Panc1 (cell line): ENCODE data around the gene SMIM38. TPM values are rescaled to one million over a fixed set of nuclear protein-coding genes. Genes with fewer than 3 reads are reported as not detected.

Experiments used
- ATAC-seq: fragments of 200-7000 bp; cut with Tn5 transposase; 2 replicates; pipeline ENCODE4 v1.9.1; 2020; ENCODE audit warnings: mild to moderate bottlenecking, moderate library complexity
- BruUV-seq: library from RNA; stranded (reverse); fragments of 400-500 nt; replicated peaks from 2 replicates; lab custom pipeline; 2021; lab: Mats Ljungman, UMichigan
- CTCF ChIA-PET: fragments of 300-600 bp; sonication (Branson Sonifier 250); formaldehyde crosslinking; loops from one replicate; lab custom pipeline; 2022; ENCODE audit warnings: antibody characterized with exemption; lab: Charles Lee
- POLR2A ChIA-PET: fragments of 300-600 bp; sonication (Branson Sonifier 250); formaldehyde crosslinking; loops from one replicate; lab custom pipeline; 2022; ENCODE audit warnings: antibody characterized with exemption; lab: Charles Lee
- DNase-seq: peaks from one replicate; pipeline ENCODE4 v3.0.0-alpha.2; 2010; ENCODE audit warnings: low read depth, low spot score
- H3K27ac ChIP-seq: 2 replicates; pipeline ENCODE4 v1.5.1; 2011; ENCODE audit warnings: mild to moderate bottlenecking, low read length, inconsistent platforms
- H3K27me3 ChIP-seq: fragments of 200-500 bp; sonication (Bioruptor generic); 2 replicates; pipeline ENCODE4 v1.6.0; 2014; ENCODE audit warnings: low read length, inconsistent platforms; ENCODE audit not compliant: control insufficient read depth, insufficient read depth
- H3K36me3 ChIP-seq: fragments of 200-500 bp; sonication (Bioruptor generic); 2 replicates; pipeline ENCODE4 v1.5.1; 2014; ENCODE audit warnings: inconsistent platforms, mild to moderate bottlenecking, low read length, moderate library complexity; ENCODE audit not compliant: control insufficient read depth, insufficient read depth
- H3K4me1 ChIP-seq: 2 replicates; pipeline ENCODE4 v1.5.1; 2011; ENCODE audit warnings: inconsistent platforms, mild to moderate bottlenecking, low read length, moderate library complexity; ENCODE audit not compliant: control insufficient read depth, insufficient read depth
- H3K4me3 ChIP-seq, 2 experiments: 2 replicates each; pipeline ENCODE4 v1.5.1; 2011 to 2012; ENCODE audit warnings: low read depth in 2 of 2, low read length in 2 of 2, mild to moderate bottlenecking in 2 of 2, inconsistent platforms in 1 of 2, moderate library complexity in 1 of 2
- H3K9me3 ChIP-seq: fragments of 200-500 bp; sonication (Bioruptor generic); 2 replicates; pipeline ENCODE4 v1.5.1; 2014; ENCODE audit warnings: low read depth, mild to moderate bottlenecking, inconsistent platforms, low read length, moderate library complexity; ENCODE audit not compliant: control insufficient read depth, insufficient read depth
- CTCF ChIP-seq: fragments of 450-650 bp; IDR thresholded peaks from 2 replicates; pipeline ENCODE4 v1.5.1; 2017; ENCODE audit warnings: mild to moderate bottlenecking
- POLR2AphosphoS5 ChIP-seq: IDR thresholded peaks from 2 replicates; pipeline ENCODE4 v1.6.1; 2012; ENCODE audit warnings: mild to moderate bottlenecking, low read depth, low read length, moderate library complexity
- SIN3A ChIP-seq: IDR thresholded peaks from 2 replicates; pipeline ENCODE4 v1.6.1; 2012; ENCODE audit warnings: low read depth, mild to moderate bottlenecking, low read length, moderate library complexity, borderline replicate concordance; ENCODE audit not compliant: insufficient read depth
- TCF7L2 ChIP-seq: IDR thresholded peaks from 2 replicates; pipeline ENCODE4 v1.6.1; 2011; ENCODE audit warnings: mild to moderate bottlenecking, low read depth, low read length, inconsistent platforms
- in situ Hi-C: cut with HindIII; loops from 2 replicates; pipeline ENCODE4 v1.10.0; 2016; ENCODE audit warnings: low sequenced_read_pairs, low pct_unique_long_range_greater_than_20kb
- intact Hi-C: fragments of 100-400 bp; cut with micrococcal nuclease; formaldehyde crosslinking; loops from one replicate; pipeline ENCODE4 v1.10.0; 2022; ENCODE audit not compliant: unreplicated experiment
- total RNA-seq: library from RNA; stranded (reverse); gene quantifications from one replicate; pipeline ENCODE4 v1.2.1, GENCODE V29; 2021; ENCODE audit not compliant: unreplicated experiment
- TF ChIP-seq, protein P1 (sequence below), 2 experiments: IDR thresholded peaks; 2 replicates each; pipeline ENCODE4 v1.6.1; 2011 to 2012; ENCODE audit warnings: low read depth in 2 of 2, control low read depth in 1 of 2, low read length in 1 of 2, mild to moderate bottlenecking in 1 of 2, moderate library complexity in 1 of 2; ENCODE audit not compliant: insufficient read depth in 1 of 2

Gene SMIM38
- total RNA-seq, 1 experiment from 2014 or later = 0.46 TPM

DNA sequence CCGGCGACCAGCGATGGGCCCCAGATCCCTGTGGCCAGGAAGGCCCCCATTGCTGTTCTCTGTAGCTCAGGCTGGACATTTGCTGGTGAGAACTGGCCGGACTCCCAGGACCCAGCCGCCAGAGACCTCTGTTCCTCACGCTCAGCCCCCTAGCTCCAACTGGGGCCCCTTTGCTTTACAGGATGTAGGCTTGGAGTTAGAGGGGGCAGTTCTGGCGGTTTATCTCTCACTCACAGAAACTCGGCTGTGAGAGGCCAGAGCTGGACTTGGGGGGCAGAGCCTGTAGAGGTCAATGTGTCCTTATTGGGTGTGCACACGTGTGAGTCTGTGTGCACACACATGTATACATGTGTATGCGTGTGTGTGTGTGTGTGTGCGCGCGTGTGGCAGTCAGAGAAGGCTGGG, 502 bp downstream of the SMIM38 start:
- Histone ChIP-seq H3K36me3 (no peaks in the 10 kb centered on the region), H3K4me3 (no peak overlapping the region), H3K27me3 (no peaks in the 10 kb centered on the region), H3K27ac (no peak overlapping the region), H3K4me1 (no peaks in the 10 kb centered on the region; the same call in 1 of the 2 replicates), H3K9me3 (no peaks in the 10 kb centered on the region)
- DNase-seq (no peak), ATAC-seq (no peak)
- no TSS peak for BruUV-seq
- in situ Hi-C loops = no loop called here
- POLR2A ChIA-PET = no interaction called here
- CTCF ChIA-PET = no interaction called here
- TF ChIP-seq TCF7L2 (no peak), POLR2AphosphoS5 (no peak)
- intact Hi-C loops = no loop called here

DNA sequence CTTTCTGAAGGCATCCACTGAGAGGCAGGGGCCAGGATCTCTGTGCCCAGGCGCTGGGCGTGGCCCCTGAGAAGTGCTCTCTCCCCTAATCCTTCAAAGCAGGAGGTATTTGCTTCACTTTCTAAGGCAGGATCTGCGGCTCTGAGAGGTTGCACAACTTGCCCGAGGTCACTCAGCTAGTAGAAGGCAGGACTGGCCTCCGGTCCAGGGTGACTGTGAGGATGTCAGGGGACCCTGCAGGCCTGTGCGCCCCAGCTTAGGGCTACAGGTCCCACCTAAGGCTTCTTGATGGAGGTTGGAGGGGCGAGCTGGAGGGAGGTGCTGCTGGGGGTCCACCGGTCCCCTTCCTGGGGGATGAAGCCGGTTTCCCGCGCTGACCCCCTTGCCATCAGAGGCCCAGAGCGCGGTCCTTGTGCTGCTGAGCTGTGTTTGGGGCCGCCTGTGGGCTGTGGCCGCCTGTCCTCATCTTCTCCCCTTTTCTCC, 979 bp downstream of the SMIM38 start:
- intact Hi-C loops (no loop called here), in situ Hi-C loops (no loop called here)
- ATAC-seq = no peak
- no peak for TF ChIP-seq SIN3A
- TF ChIP-seq CTCF = no peak
- TF ChIP-seq, protein P1, sequence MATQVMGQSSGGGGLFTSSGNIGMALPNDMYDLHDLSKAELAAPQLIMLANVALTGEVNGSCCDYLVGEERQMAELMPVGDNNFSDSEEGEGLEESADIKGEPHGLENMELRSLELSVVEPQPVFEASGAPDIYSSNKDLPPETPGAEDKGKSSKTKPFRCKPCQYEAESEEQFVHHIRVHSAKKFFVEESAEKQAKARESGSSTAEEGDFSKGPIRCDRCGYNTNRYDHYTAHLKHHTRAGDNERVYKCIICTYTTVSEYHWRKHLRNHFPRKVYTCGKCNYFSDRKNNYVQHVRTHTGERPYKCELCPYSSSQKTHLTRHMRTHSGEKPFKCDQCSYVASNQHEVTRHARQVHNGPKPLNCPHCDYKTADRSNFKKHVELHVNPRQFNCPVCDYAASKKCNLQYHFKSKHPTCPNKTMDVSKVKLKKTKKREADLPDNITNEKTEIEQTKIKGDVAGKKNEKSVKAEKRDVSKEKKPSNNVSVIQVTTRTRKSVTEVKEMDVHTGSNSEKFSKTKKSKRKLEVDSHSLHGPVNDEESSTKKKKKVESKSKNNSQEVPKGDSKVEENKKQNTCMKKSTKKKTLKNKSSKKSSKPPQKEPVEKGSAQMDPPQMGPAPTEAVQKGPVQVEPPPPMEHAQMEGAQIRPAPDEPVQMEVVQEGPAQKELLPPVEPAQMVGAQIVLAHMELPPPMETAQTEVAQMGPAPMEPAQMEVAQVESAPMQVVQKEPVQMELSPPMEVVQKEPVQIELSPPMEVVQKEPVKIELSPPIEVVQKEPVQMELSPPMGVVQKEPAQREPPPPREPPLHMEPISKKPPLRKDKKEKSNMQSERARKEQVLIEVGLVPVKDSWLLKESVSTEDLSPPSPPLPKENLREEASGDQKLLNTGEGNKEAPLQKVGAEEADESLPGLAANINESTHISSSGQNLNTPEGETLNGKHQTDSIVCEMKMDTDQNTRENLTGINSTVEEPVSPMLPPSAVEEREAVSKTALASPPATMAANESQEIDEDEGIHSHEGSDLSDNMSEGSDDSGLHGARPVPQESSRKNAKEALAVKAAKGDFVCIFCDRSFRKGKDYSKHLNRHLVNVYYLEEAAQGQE (IDR thresholded peaks at IDR 0.05; ENCODE audit: insufficient read depth in 1 of 2, low read depth in 2 of 2, low read length in 1 of 2) = no peak
- TF ChIP-seq TCF7L2 = no peak
- TF ChIP-seq POLR2AphosphoS5 = no peak
- POLR2A ChIA-PET = no interaction called here
- Histone ChIP-seq H3K4me1 (no peaks in the 10 kb centered on the region; the same call in 1 of the 2 replicates), H3K27me3 (no peaks in the 10 kb centered on the region), H3K27ac (no peak overlapping the region), H3K4me3 (no peak overlapping the region), H3K9me3 (no peaks in the 10 kb centered on the region), H3K36me3 (no peaks in the 10 kb centered on the region)
- DNase-seq = no peak
- CTCF ChIA-PET = no interaction called here
- no TSS peak for BruUV-seq

DNA sequence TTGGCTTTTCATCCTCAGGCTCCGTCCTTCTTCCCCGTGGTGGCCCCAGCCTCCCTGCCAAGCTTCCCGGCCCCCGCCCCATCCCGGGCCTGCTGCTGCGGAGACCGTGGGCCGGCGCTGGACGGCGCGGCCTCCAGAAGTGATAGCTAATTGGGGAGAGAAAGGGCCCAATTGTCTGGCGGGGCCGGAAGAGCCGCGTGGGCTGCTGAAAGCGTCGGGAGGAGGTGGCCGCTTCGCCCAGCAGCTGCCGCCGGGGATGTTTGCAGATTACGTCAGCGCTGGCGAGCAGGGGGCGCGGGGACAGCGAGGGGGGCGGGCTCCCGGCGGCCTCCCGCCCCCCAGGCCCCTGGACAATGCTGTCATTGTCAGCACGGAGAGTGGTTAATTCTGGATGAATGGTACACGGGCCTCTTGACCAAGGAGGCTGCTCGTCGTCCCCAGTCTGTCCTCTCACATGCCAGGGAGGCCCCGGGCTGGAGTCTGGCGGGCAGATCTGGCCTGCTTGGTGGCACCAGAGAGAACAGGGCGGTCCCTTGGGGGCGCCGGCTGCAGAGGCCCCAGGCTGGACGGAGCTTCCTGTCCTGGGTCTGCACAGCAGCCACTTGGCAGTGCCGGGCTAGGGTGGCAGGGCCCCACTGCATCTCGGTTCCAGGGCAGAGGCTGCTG, 1.6 kb downstream of the SMIM38 start:
- ChIA-PET CTCF (no interaction called here), POLR2A (no interaction called here)
- intact Hi-C loops = no loop called here
- ATAC-seq (no peak), DNase-seq (no peak)
- Histone ChIP-seq H3K27me3 (no peaks in the 10 kb centered on the region), H3K27ac (no peak overlapping the region), H3K36me3 (no peaks in the 10 kb centered on the region), H3K9me3 (no peaks in the 10 kb centered on the region), H3K4me3 (no peak overlapping the region), H3K4me1 (no peaks in the 10 kb centered on the region; the same call in 1 of the 2 replicates)
- no TSS peak for BruUV-seq
- no peak for TF ChIP-seq SIN3A
- no peak for TF ChIP-seq CTCF
- in situ Hi-C loops = no loop called here
